SW 1271 (cell line): ENCODE results near the gene SEPHS1.
A peak's percentile ranks its signal among the peaks of the same experiment; 100 is the strongest.
"Not testable (repeated sequence)": the region's sequence is repeated elsewhere in the genome, so short reads cannot be mapped to it uniquely, and the experiment has no call there.

Source experiments
- DNase-seq, 2 experiments: peaks; one replicate each; lab custom pipeline; 2025; lab: John Stamatoyannopoulos, UW

SEPHS1 gene

DNA sequence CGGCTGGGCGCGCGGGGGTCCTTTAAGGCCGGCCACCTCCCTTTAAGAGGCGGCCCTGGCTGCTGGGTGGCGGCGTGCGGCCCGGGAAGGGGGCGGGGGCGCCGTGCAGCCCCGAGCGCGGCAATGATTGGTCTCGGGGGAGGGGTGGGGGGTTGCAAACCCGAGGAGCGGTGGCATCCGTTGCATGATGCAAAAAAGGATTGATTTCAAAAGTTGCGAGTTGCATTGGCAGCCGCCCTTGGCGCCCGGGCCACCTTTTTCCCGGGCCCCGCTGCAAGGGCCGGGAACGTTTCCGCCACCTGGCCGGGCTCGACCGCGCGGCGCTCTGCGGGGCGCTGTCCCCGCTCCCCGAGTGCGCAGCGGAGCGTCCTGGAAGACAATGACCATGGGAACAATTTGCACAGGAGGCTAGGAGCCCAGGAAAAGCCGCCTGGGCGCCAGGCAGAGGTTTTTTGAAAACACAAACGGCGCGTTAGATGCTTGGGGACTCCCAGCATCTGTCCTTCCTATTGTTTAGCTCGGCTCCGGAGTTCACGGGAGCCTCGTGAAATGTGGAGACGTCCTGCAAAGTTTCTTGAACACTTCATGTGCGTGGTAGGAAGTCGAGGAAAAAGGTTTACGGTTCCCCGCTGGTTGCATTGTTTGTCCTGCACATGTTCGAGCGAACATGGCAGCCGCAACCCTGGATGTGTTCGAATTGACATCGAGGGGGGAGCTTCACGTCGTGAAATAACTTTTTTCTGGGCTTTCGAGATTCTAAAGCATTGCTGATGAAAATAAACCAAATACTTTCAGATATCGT lies at the start of gene SEPHS1:
SEPHS1 (minus strand) TSS at position 78 of the 802 bp plus-strand sequence. CDS start 3,343 bp downstream, outside the sequence.
- DNase-seq = peak; percentile 23 to 62

GRCh38 chr10:13397052-13397451 lies 49.0 kb upstream of the SEPHS1 start:
- no peak for DNase-seq

GRCh38 chr10:13396369-13396768 lies 48.3 kb upstream of the SEPHS1 start:
- DNase-seq = no peak

DNA sequence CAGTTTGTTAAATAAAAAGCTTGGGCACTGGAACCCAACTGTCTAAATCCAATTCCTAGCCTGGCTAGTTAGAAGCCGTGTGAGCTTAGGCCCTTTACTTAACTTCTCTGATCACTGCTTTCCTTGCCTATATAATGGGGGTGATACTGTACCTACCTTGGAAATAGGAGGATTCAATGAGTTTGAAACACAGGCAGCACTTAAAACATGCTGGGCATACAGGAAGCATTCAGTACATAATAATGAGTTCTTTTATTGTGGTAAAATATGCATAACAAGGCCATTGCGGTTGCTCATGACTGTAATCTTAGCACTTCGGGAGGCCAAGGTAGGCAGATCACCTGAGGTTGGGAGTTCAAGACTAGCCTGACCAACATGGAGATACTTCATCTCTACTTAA lies 47.4 kb upstream of the SEPHS1 start:
- no peak for DNase-seq

DNA sequence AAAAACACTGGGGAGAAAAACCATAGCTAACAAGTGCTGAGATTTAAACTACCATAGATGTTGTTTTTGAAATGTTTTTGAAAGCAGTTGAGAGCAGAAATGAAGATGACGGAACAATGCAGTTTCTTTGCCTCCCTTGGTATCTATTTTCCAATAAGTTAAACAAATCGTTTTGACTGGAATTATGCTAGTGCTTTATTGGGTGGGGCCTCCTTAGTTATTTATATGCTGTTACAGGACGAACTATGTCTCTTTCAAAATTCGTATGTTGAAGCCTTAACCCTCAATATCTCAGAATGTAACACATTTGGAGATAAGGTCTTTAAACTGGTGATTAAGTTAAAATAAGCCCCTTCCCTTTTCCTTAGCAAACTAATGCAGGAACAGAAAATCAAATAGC lies 45.5 kb upstream of the SEPHS1 start:
- no peak for DNase-seq

- DNase-seq = no peak
Observed at GRCh38 chr10:13392701-13393100, 44.6 kb upstream of the SEPHS1 start.

GRCh38 chr10:13390604-13391522 lies 42.8 kb upstream of the SEPHS1 start:
- no peak for DNase-seq

- no peak for DNase-seq
Observed at GRCh38 chr10:13388478-13389230, 40.6 kb upstream of the SEPHS1 start.

GRCh38 chr10:13386021-13386420 lies 37.9 kb upstream of the SEPHS1 start:
- DNase-seq = no peak

GRCh38 chr10:13383399-13383761 lies 35.3 kb upstream of the SEPHS1 start:
- no peak for DNase-seq

- no peak for DNase-seq
Observed at GRCh38 chr10:13382703-13383398, 34.8 kb upstream of the SEPHS1 start.

GRCh38 chr10:13379061-13379460 lies 31.0 kb upstream of the SEPHS1 start:
- DNase-seq = not testable (repeated sequence)

GRCh38 chr10:13376746-13377145 lies 28.7 kb upstream of the SEPHS1 start:
- no peak for DNase-seq

- no peak for DNase-seq
Observed at GRCh38 chr10:13376297-13376696, 28.2 kb upstream of the SEPHS1 start.

DNA sequence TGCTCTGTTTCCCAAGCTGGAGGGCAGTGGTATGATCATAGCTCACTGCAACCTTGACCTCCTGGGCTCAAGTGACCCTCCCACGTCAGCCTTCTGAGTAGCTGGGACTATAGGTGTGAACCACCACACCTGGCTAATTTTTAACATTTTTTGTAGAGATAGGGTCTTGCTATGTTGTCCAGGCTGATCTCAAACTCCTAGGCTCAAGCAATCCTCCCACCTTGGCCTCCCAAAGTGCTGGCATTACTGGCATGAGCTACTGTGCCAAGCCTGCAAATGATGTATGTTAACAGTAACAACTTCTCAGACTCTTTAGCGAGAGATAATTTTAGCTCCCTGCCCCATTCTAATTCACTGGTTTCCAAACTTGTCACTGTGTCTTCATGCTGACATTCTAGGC lies 27.7 kb upstream of the SEPHS1 start:
- no peak for DNase-seq

GRCh38 chr10:13373644-13374043 lies 25.6 kb upstream of the SEPHS1 start:
- no peak for DNase-seq

DNA sequence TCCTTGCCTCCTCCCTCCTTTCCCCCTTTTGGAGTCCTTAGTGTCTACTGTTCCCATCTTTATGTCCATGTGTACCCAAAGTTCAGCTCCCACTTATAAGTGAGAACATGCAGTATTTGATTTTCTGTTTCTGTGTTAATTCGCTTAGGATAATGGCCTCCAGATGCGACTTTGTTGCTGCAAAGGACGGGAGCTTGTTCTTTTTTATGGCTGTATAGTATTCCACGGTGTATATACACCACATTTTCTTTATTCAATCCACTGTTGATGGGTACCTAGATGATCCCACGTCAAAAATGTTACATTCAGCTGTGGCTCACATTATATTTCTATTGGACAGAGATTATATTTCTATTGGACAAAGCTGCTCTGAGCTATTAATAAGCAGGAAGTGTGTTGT lies 24.4 kb upstream of the SEPHS1 start:
- no peak for DNase-seq

- DNase-seq = peak; percentile 19 to 72
Observed at GRCh38 chr10:13371897-13372470, 23.9 kb upstream of the SEPHS1 start.

DNA sequence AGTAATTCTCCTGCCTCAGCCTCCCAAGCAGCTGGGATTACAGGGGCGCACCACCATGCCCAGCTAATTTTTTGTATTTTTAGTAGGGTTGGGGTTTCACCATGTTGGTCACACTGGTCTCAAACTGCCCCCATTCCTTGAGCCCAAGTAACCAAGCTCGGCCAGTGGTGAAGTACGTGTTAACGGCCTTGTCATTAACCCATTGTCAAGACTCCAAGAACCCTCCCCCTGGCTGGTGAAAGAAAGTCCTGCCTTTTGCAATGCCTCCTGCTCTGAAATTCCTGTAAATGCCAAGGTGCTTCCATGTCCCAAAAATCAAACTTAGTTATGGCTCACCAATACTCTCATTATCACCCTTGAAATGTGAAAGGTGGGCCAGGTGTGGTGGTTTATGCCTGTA lies 18.8 kb upstream of the SEPHS1 start:
- DNase-seq = no peak

- DNase-seq = no peak
Observed at GRCh38 chr10:13365831-13366230, 17.7 kb upstream of the SEPHS1 start.

GRCh38 chr10:13365243-13365642 lies 17.1 kb upstream of the SEPHS1 start:
- DNase-seq = no peak
